ENCODE measurements around the gene CDRT4. TPM values are rescaled to one million over a fixed set of nuclear protein-coding genes. Genes with fewer than 3 reads are reported as not detected.

CDRT4 gene
- total RNA-seq, 1 donor = 6.5 TPM

DNA sequence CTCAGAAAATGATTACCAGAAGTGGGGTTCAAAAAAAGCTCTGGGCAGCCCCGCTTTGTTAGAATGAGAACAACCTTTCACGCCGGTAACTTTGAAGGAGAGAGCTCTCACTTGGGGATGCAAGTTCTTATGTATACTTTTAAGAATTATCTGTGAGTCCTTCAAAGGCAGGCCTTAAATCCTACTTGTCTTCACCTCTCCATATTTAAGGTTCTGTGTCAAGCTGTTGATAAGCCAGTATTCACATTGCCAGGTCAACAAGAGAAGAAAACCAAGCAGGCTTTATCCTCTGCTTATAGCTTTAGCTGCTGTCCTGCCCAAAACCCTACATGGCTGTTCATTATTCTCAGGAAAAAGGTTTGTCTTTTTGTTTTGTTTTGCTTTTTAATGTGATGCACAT, 42.9 kb downstream of the CDRT4 start:
- TF ChIP-seq, protein P1, sequence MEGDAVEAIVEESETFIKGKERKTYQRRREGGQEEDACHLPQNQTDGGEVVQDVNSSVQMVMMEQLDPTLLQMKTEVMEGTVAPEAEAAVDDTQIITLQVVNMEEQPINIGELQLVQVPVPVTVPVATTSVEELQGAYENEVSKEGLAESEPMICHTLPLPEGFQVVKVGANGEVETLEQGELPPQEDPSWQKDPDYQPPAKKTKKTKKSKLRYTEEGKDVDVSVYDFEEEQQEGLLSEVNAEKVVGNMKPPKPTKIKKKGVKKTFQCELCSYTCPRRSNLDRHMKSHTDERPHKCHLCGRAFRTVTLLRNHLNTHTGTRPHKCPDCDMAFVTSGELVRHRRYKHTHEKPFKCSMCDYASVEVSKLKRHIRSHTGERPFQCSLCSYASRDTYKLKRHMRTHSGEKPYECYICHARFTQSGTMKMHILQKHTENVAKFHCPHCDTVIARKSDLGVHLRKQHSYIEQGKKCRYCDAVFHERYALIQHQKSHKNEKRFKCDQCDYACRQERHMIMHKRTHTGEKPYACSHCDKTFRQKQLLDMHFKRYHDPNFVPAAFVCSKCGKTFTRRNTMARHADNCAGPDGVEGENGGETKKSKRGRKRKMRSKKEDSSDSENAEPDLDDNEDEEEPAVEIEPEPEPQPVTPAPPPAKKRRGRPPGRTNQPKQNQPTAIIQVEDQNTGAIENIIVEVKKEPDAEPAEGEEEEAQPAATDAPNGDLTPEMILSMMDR (IDR thresholded peaks at IDR 0.05; ENCODE audit: insufficient read depth, low read depth, low read length) = no peak
- DNase-seq (ENCODE audit: low read depth) = no peak
- H3K4me3 ChIP-seq (ENCODE audit: low read depth, low read length) = no peak overlapping the region

DNA sequence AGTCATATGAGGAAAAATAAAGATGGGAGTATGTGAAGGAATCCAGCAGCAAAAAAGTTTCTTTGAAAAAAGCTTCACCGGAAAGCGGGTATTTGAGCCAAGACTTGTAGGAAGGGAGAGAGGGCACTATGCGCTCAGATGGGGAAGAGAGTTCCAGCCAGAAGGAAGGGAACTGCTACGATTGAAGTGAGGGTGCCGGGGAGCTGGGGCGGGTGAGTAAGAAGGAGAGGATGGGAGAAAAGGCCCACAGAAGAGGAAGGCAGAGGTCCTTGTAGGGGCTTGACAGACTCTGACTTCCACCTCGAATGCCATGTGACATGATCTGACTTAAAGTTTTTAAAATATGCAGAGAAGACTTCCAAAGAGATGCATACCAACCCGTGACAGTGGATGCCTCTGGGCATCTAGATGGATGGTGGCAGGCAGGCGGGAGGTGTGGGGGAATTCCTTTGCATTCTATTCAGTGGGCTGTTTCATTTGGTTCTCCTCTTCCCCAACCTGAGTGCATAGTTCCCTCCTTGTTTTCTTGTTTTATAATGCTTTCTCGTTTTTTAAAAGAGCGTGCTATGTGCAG, 44.9 kb downstream of the CDRT4 start:
- no peak overlapping the region for H3K4me3 ChIP-seq (ENCODE audit: low read depth, low read length)
- TF ChIP-seq, protein P1 (IDR thresholded peaks at IDR 0.05; ENCODE audit: insufficient read depth, low read depth, low read length) = no peak
- DNase-seq (ENCODE audit: low read depth) = no peak

DNA sequence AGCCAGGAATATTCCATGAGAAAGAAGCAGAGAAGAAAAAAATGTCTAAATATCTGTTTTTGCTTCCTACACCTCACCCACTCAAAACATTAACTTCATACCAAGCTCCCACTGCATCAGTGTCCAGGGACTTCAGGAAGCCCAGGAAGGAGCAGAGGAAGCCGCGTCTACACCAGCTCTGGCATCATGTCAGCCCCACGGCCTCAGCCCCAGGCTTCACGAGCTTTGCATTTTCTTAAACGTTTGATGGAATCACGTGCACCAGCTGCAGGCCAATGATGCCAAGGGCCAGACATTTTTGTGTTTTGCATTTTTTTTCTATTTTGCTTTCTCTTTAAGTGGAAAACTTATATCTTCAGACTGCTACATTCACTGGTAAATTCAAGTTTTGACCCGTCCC, 48.6 kb downstream of the CDRT4 start:
- TF ChIP-seq, protein P1 (IDR thresholded peaks at IDR 0.05; ENCODE audit: insufficient read depth, low read depth, low read length) = no peak
- H3K4me3 ChIP-seq (ENCODE audit: low read depth, low read length) = no peak overlapping the region
- no peak for DNase-seq (ENCODE audit: low read depth)

DNA sequence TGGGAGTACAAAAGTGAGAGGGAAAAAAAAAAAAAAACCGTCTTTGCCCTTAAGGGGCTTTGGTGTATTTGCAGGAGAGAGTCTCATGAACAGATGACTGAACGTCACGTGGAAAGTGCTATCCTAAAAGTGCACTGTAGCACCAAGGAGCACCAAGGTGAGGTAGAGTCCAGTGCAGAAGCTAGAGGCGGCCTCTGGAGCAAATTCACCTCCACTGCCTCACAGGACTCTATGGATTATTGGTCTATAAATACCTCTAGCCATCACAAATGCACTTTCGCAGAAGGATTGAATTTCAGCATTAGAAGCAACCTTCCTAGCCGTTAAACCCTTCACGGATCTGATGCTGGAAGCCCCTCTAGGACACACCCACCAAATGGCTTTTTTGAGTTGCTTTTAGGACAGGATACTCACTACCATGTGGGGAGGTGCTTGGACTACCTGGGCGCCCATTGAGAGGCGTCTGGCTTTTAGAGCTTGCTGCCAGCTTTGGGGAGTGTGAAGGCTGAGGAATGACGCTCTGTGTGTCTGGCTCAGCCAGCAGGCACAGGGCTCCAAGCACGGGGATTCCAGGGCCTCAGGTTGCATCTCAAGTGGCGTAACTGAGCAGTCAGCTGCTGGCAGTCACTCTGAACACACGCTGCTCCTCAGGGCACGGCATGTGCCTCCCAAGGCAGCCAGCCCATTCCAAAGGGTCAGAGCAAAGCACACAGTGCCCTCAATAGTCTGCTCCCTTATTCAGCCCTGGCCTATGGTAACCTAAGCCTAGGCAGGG, 52.7 kb downstream of the CDRT4 start:
- no peak overlapping the region for H3K4me3 ChIP-seq (ENCODE audit: low read depth, low read length)
- TF ChIP-seq, protein P1 (IDR thresholded peaks at IDR 0.05; ENCODE audit: insufficient read depth, low read depth, low read length) = no peak
- no peak for DNase-seq (ENCODE audit: low read depth)

DNA sequence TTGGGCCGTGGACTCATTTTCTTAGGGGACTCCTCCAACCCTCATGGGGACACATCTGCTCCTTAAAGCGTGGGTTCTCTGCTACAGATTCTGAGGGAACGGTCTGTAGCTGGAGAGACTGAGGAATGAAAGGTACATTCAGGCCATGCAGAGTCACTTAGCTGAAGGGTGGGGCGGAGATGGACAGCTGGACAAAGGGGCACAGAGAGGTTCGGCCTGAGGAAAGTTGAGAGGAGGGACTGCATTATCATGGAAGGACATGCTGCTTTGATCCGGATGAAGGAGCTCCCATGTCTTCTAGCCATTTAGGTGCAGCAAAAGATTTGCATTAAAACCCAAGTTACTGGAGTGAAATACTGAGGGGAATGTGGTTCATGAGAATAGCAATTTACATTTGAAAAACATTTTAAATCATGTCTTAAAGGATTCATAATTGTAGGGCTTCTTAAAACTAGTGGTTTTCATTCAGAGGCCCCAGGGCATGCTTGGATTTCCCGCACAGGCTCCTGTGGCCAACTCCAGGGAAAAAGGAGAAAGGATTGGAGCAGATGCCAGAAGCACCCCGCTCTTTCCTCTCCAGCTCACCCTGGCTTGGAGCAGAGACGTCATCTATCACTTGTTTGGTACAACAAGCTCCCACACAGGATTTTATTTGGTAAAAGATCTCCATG, 54.2 kb downstream of the CDRT4 start:
- DNase-seq (ENCODE audit: low read depth) = no peak
- no peak overlapping the region for H3K4me3 ChIP-seq (ENCODE audit: low read depth, low read length)
- TF ChIP-seq, protein P1 (IDR thresholded peaks at IDR 0.05; ENCODE audit: insufficient read depth, low read depth, low read length) = no peak

DNA sequence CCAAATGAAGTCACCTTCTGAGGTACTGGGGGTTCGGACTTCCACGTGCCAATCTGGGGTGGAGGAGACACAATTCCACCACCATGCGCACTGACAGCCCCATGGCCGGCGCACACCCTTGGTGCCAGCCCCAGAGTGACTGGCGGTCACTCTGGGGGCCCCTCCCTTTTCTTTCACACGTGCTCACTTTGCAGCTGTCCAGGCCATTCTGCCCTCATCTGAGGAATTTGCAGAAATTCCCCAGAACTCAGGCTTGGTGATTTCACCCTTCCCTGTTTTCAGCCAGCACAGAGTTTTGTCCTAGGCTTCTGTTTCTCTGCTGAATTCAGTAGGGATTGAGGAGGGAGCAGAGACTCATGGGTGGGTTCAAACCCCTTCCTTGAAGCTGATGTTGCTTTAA, 54.8 kb downstream of the CDRT4 start:
- no peak overlapping the region for H3K4me3 ChIP-seq (ENCODE audit: low read depth, low read length)
- TF ChIP-seq, protein P1 (IDR thresholded peaks at IDR 0.05; ENCODE audit: insufficient read depth, low read depth, low read length) = no peak
- no peak for DNase-seq (ENCODE audit: low read depth)

All from fibroblast of villous mesenchyme (primary cell).